Subcutaneous adipose tissue (tissue), 4 donors: ENCODE data around the gene SMIM24. TPM values are rescaled to one million over a fixed set of nuclear protein-coding genes. Genes with fewer than 3 reads are reported as not detected.

Experiments used
- CTCF ChIP-seq: fragments of 450-650 bp; IDR thresholded peaks from one replicate; pipeline ENCODE4 v1.5.1; 2016; ENCODE audit warnings: low read depth, mild to moderate bottlenecking, control low read depth, antibody characterized with exemption, moderate library complexity
- total RNA-seq, 4 donors: library from RNA; depleted of rRNA; stranded (reverse); fragments of >200 nt; gene quantifications; one replicate each; pipeline ENCODE4 v1.1.0, GENCODE V29; 2016

Gene SMIM24
- total RNA-seq, 4 donors from 2014 or later, result not detected

- no peak for TF ChIP-seq CTCF
Observed at GRCh38 chr19:3443840-3444694, 36.3 kb downstream of the SMIM24 start.

DNA sequence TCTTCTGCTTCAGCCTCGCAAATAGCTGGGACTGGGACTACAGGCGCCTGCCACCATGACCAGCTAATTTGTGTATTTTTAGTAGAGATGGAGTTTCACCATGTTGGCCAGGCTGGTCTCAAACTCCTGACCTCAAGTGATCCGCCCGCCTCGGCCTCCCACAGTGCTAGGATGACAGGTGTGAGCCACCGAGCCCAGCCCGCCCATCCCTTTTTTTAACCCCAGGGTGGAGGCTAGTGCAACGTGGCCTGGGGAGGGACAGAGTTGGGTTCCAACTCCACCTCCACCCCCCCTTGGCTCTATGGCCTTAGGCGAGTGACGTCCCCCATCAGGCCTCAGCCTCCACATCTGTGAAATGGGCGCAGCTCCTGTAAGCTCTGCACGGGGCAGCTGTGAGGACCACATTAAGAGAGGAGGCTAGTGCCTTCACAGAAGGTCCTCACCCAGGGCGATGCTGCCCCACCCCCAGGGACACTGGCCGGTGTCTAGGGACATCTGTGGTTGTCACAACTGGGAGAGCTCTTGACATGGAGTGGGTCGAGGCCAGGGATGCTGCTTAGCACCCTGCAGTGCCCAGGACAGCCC, 37.7 kb downstream of the SMIM24 start:
- TF ChIP-seq CTCF, result no peak

DNA sequence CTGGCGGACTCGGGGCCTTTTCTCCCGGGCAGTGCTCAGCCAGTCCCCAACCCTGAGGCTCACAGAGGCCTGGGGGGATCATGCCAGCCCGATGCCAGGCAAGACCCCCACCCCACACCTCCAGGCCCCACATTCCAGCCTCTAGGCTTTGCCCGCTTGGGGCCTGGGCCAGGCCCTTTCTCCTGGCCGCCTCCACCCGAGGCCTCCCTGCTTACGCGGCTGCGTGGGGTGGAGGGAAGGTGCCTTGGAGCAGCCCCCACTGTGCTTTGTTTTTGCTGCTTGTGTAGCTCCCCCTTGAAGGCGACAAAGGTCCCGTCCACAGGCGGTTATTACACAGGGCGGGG, 38.4 kb downstream of the SMIM24 start:
- no peak for TF ChIP-seq CTCF

DNA sequence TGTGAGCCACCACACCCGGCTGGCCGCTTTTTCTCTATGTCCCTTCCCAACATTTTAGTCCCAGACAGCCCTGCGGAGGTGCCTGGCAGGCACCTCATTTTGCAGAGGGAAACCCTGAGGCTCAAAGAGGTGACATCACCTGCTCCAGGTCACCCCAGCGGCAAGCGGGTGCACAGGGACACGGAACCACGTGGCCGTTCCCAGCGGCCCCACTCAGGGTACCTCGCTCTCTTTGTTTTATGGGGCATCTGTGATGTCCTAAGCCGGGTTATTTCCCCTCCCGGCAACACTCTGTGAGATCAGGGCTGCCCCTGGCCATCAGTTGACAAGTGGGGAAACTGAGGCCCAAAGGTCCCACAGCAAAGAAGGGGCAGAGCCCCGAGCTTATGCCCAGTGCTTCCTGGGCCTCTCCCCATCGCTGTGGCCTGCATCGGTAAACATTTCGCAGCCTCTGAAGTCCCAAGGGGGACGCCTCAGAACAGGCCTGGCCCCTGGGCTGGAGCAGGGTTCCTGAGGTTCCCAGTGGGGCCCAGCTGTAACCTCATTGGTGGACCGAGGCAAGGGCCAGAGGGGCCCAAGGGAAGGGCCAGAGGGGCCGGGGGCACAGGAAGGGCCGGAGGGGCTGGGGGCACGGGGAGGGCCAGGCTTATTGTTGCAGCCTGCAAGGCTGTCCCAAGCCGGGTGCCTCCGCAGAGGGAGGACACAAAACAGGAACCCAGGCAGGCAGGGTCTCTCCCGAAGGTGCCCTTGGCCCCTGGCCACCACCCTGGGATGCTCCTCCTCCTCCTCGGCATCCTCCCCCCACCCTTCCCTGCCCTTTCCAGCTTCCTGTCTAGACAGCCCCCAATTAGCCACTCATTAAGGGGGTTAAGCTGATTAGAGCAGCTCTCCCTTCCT, 39.0 kb downstream of the SMIM24 start:
- TF ChIP-seq CTCF, result no peak

GRCh38 chr19:3440082-3440481, 40.2 kb downstream of the SMIM24 start:
- no peak for TF ChIP-seq CTCF

DNA sequence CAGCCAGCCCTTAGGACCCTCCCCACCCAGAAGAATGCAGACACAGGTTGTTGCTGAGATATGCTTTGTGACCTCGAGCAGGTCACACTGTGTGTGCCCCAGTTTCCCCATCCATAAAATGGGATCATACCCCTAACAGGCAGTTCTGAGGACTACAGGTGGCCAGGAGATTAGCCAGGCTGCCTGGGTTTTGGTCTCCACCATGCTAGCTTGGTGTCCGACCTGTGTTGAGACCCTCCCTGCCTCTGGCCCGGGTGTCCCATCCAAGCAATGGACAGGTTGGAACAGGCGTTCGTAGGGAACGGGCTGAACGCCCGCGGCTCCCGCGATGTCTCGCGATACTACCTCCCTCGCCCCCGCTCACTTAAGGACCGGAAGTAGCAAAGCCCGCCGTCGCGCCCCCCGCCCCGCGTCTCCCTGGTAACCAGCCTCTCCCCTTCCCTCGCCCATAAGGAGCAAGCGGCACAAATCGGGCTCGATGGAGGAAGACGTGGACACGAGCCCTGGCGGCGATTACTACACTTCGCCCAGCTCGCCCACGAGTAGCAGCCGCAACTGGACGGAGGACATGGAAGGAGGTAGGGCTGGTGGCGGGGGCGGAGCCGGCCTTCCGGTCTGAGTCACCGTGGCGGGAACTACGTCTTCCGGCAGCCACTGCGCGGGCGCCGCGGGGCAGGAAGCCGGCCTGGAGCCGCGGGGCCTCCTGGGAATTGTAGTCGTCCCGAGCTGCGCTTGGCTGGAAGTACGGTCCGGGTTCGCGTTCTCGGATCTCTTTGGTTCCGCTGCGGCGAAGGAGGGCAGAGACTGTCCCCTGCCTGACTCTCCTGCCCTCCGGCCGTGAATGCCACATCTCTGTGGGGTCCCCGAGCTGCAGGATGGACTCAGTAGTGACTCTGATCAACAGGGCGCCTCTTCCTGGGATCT, 45.4 kb downstream of the SMIM24 start:
- no peak for TF ChIP-seq CTCF
